ENCODE measurements around the gene FBRSL1.

Gene FBRSL1

GRCh38 chr12:132481771-132482745 is 7.9 kb upstream of the FBRSL1 start:
- no peak for DNase-seq (ENCODE audit: low read depth, low spot score)
- H3K27ac ChIP-seq: no peak overlapping the region

GRCh38 chr12:132482771-132483170 is 7.2 kb upstream of the FBRSL1 start:
- DNase-seq (ENCODE audit: low read depth, low spot score): no peak
- H3K27ac ChIP-seq: no peak overlapping the region

- H3K27ac ChIP-seq: no peak overlapping the region
- no peak for DNase-seq (ENCODE audit: low read depth, low spot score)
These were observed 6.7 kb upstream of the FBRSL1 start for GRCh38 chr12:132483208-132483607.

- DNase-seq (ENCODE audit: low read depth, low spot score): no peak
- no peak overlapping the region for H3K27ac ChIP-seq
These were observed 6.3 kb upstream of the FBRSL1 start for GRCh38 chr12:132483612-132484011.

GRCh38 chr12:132484183-132484890 is 5.6 kb upstream of the FBRSL1 start:
- H3K27ac ChIP-seq: no peak overlapping the region
- DNase-seq (ENCODE audit: low read depth, low spot score): no peak

GRCh38 chr12:132484891-132485441 is 5.0 kb upstream of the FBRSL1 start:
- no peak overlapping the region for H3K27ac ChIP-seq
- no peak for DNase-seq (ENCODE audit: low read depth, low spot score)

GRCh38 chr12:132485619-132486018 is 4.3 kb upstream of the FBRSL1 start:
- DNase-seq (ENCODE audit: low read depth, low spot score): no peak
- no peak overlapping the region for H3K27ac ChIP-seq

- DNase-seq (ENCODE audit: low read depth, low spot score): no peak
- no peak overlapping the region for H3K27ac ChIP-seq
These were observed 3.8 kb upstream of the FBRSL1 start for GRCh38 chr12:132486168-132486567.

GRCh38 chr12:132486576-132486975 is 3.4 kb upstream of the FBRSL1 start:
- H3K27ac ChIP-seq: no peak overlapping the region
- no peak for DNase-seq (ENCODE audit: low read depth, low spot score)

GRCh38 chr12:132487311-132487741 is 2.6 kb upstream of the FBRSL1 start:
- H3K27ac ChIP-seq: no peak overlapping the region
- no peak for DNase-seq (ENCODE audit: low read depth, low spot score)

GRCh38 chr12:132488127-132489077 is 1.5 kb upstream of the FBRSL1 start:
- no peak for DNase-seq (ENCODE audit: low read depth, low spot score)
- no peak overlapping the region for H3K27ac ChIP-seq

GRCh38 chr12:132489078-132489601 is 811 bp upstream of the FBRSL1 start:
- no peak overlapping the region for H3K27ac ChIP-seq
- DNase-seq (ENCODE audit: low read depth, low spot score): no peak

- no peak overlapping the region for H3K27ac ChIP-seq
- no peak for DNase-seq (ENCODE audit: low read depth, low spot score)
These were observed 629 bp downstream of the FBRSL1 start for GRCh38 chr12:132490422-132491137.

GRCh38 chr12:132491138-132491663 is 1.2 kb downstream of the FBRSL1 start:
- no peak overlapping the region for H3K27ac ChIP-seq
- DNase-seq (ENCODE audit: low read depth, low spot score): no peak

- no peak for DNase-seq (ENCODE audit: low read depth, low spot score)
- H3K27ac ChIP-seq: no peak overlapping the region
These were observed 1.9 kb downstream of the FBRSL1 start for GRCh38 chr12:132491761-132492378.

- no peak overlapping the region for H3K27ac ChIP-seq
- DNase-seq (ENCODE audit: low read depth, low spot score): no peak
These were observed 2.6 kb downstream of the FBRSL1 start for GRCh38 chr12:132492522-132492921.

- no peak overlapping the region for H3K27ac ChIP-seq
- no peak for DNase-seq (ENCODE audit: low read depth, low spot score)
These were observed 3.0 kb downstream of the FBRSL1 start for GRCh38 chr12:132492951-132493350.

- DNase-seq (ENCODE audit: low read depth, low spot score): no peak
- no peak overlapping the region for H3K27ac ChIP-seq
These were observed 3.7 kb downstream of the FBRSL1 start for GRCh38 chr12:132493482-132494178.
